ENCODE data around the gene FRMD4A. TPM values are rescaled to one million over a fixed set of nuclear protein-coding genes. Genes with fewer than 3 reads are reported as not detected.
"Not testable (repeated sequence)": the region's sequence is repeated elsewhere in the genome, so short reads cannot be mapped to it uniquely, and the experiment has no call there.

The FRMD4A gene
- total RNA-seq, 2 experiments from 2014 or later: 0.30 to 0.35 TPM

GRCh38 chr10:14093730-14094484 lies 236.8 kb downstream of the FRMD4A start:
- Mint-ChIP-seq H3K9me3 (no peaks in the 10 kb centered on the region), H3K27ac (no peak overlapping the region), H3K4me1 (no peaks in the 10 kb centered on the region), H3K36me3 (ENCODE audit: low read depth) (no peaks in the 10 kb centered on the region), H3K27me3 (no peaks in the 10 kb centered on the region), H3K4me3 (no peak overlapping the region)
- CTCF ChIA-PET: no interaction called here
- DNase-seq: no peak
- POLR2A ChIA-PET: no interaction called here

GRCh38 chr10:14092799-14093198 lies 237.9 kb downstream of the FRMD4A start:
- ChIA-PET POLR2A (no interaction called here), CTCF (interaction anchor here (0.5 kb wide), 1 partner anchor 716 kb away, joined by 3 read pairs; no protein-coding TSS in a partner anchor)
- Mint-ChIP-seq H3K9me3 (no peaks in the 10 kb centered on the region), H3K36me3 (ENCODE audit: low read depth) (no peaks in the 10 kb centered on the region), H3K27ac (no peak overlapping the region), H3K27me3 (no peaks in the 10 kb centered on the region), H3K4me1 (no peaks in the 10 kb centered on the region), H3K4me3 (no peak overlapping the region)
- DNase-seq: no peak

- ChIA-PET POLR2A (no interaction called here), CTCF (no interaction called here)
- DNase-seq: no peak
- H3K27ac Mint-ChIP-seq: no peak overlapping the region
- no peaks in the 10 kb centered on the region for H3K36me3 Mint-ChIP-seq (ENCODE audit: low read depth)
- peaks cover 2% of the 10 kb centered on the region for H3K27me3 Mint-ChIP-seq
- no peaks in the 10 kb centered on the region for H3K4me1 Mint-ChIP-seq
- H3K4me3 Mint-ChIP-seq: no peak overlapping the region
- H3K9me3 Mint-ChIP-seq: no peaks in the 10 kb centered on the region
Measured at GRCh38 chr10:14089556-14090292, 241.0 kb downstream of the FRMD4A start.

- Mint-ChIP-seq H3K27me3 (peaks cover 3% of the 10 kb centered on the region), H3K36me3 (ENCODE audit: low read depth) (no peaks in the 10 kb centered on the region), H3K4me3 (no peak overlapping the region), H3K4me1 (no peaks in the 10 kb centered on the region), H3K27ac (no peak overlapping the region), H3K9me3 (no peaks in the 10 kb centered on the region)
- no peak for DNase-seq
- ChIA-PET POLR2A (no interaction called here), CTCF (no interaction called here)
Measured at GRCh38 chr10:14087566-14087965, 243.2 kb downstream of the FRMD4A start.

- H3K4me3 Mint-ChIP-seq: no peak overlapping the region
Measured at GRCh38 chr10:14086596-14086995, 244.1 kb downstream of the FRMD4A start.

GRCh38 chr10:14084875-14085274 lies 245.8 kb downstream of the FRMD4A start:
- Mint-ChIP-seq H3K36me3 (ENCODE audit: low read depth) (no peaks in the 10 kb centered on the region), H3K4me1 (no peaks in the 10 kb centered on the region), H3K4me3 (no peak overlapping the region), H3K27me3 (peaks cover 3% of the 10 kb centered on the region), H3K9me3 (no peaks in the 10 kb centered on the region), H3K27ac (no peak overlapping the region)
- DNase-seq: no peak
- ChIA-PET CTCF (no interaction called here), POLR2A (no interaction called here)

More at GRCh38 chr10:14086596-14086995, 244.1 kb downstream of the FRMD4A start:
- CTCF ChIA-PET: no interaction called here
- Mint-ChIP-seq H3K9me3 (no peaks in the 10 kb centered on the region), H3K27me3 (peaks cover 3% of the 10 kb centered on the region), H3K27ac (no peak overlapping the region), H3K36me3 (ENCODE audit: low read depth) (no peaks in the 10 kb centered on the region), H3K4me1 (no peaks in the 10 kb centered on the region)
- POLR2A ChIA-PET: no interaction called here
- no peak for DNase-seq

GRCh38 chr10:14080795-14081194 lies 249.9 kb downstream of the FRMD4A start:
- Mint-ChIP-seq H3K27ac (no peak overlapping the region), H3K9me3 (no peaks in the 10 kb centered on the region), H3K4me3 (no peak overlapping the region), H3K36me3 (ENCODE audit: low read depth) (no peaks in the 10 kb centered on the region), H3K4me1 (no peaks in the 10 kb centered on the region), H3K27me3 (peaks cover 3% of the 10 kb centered on the region)
- DNase-seq: no peak
- CTCF ChIA-PET: no interaction called here
- POLR2A ChIA-PET: no interaction called here

- Mint-ChIP-seq H3K27ac (no peak overlapping the region), H3K27me3 (peaks cover 4% of the 10 kb centered on the region), H3K9me3 (no peaks in the 10 kb centered on the region), H3K36me3 (ENCODE audit: low read depth) (no peaks in the 10 kb centered on the region), H3K4me1 (no peaks in the 10 kb centered on the region), H3K4me3 (no peak overlapping the region)
- ChIA-PET CTCF (interaction anchor here (0.6 kb wide), 1 partner anchor 513 kb away, joined by 4 read pairs; no protein-coding TSS in a partner anchor), POLR2A (no interaction called here)
- no peak for DNase-seq
Measured at GRCh38 chr10:14077430-14077829, 253.3 kb downstream of the FRMD4A start.

GRCh38 chr10:14074062-14074884 lies 256.5 kb downstream of the FRMD4A start:
- H3K9me3 Mint-ChIP-seq: no peaks in the 10 kb centered on the region
- ChIA-PET POLR2A (no interaction called here), CTCF (no interaction called here)
- H3K27me3 Mint-ChIP-seq: peaks cover 10% of the 10 kb centered on the region
- no peak overlapping the region for H3K27ac Mint-ChIP-seq
- no peaks in the 10 kb centered on the region for H3K4me1 Mint-ChIP-seq
- no peaks in the 10 kb centered on the region for H3K36me3 Mint-ChIP-seq (ENCODE audit: low read depth)
- no peak for DNase-seq
- H3K4me3 Mint-ChIP-seq: no peak overlapping the region

- Mint-ChIP-seq H3K4me3 (no peak overlapping the region), H3K27me3 (peaks cover 10% of the 10 kb centered on the region), H3K9me3 (no peaks in the 10 kb centered on the region), H3K36me3 (ENCODE audit: low read depth) (no peaks in the 10 kb centered on the region), H3K4me1 (no peaks in the 10 kb centered on the region), H3K27ac (no peak overlapping the region)
- ChIA-PET POLR2A (no interaction called here), CTCF (no interaction called here)
- DNase-seq: no peak
Measured at GRCh38 chr10:14072541-14072940, 258.2 kb downstream of the FRMD4A start.

GRCh38 chr10:14071956-14072355 lies 258.8 kb downstream of the FRMD4A start:
- no peak overlapping the region for H3K27ac Mint-ChIP-seq
- H3K4me1 Mint-ChIP-seq: no peaks in the 10 kb centered on the region
- no peaks in the 10 kb centered on the region for H3K9me3 Mint-ChIP-seq
- peaks cover 10% of the 10 kb centered on the region for H3K27me3 Mint-ChIP-seq
- DNase-seq: no peak
- H3K36me3 Mint-ChIP-seq (ENCODE audit: low read depth): no peaks in the 10 kb centered on the region
- ChIA-PET POLR2A (no interaction called here), CTCF (no interaction called here)
- no peak overlapping the region for H3K4me3 Mint-ChIP-seq

- CTCF ChIA-PET: interaction anchor here (0.6 kb wide), 1 partner anchor 168 kb away, joined by 3 read pairs; no protein-coding TSS in a partner anchor
- no peaks in the 10 kb centered on the region for H3K36me3 Mint-ChIP-seq (ENCODE audit: low read depth)
- peaks cover 6% of the 10 kb centered on the region for H3K27me3 Mint-ChIP-seq
- H3K4me3 Mint-ChIP-seq: no peak overlapping the region
- H3K27ac Mint-ChIP-seq: no peak overlapping the region
- no peaks in the 10 kb centered on the region for H3K4me1 Mint-ChIP-seq
- no peak for DNase-seq
- POLR2A ChIA-PET: interaction anchor here (1.3 kb wide), 1 partner anchor 117 kb away, joined by 3 read pairs; no protein-coding TSS in a partner anchor
- H3K9me3 Mint-ChIP-seq: no peaks in the 10 kb centered on the region
Measured at GRCh38 chr10:14068601-14069250, 262.0 kb downstream of the FRMD4A start.

- H3K4me3 Mint-ChIP-seq; H3K9me3 Mint-ChIP-seq; H3K27ac Mint-ChIP-seq; H3K4me1 Mint-ChIP-seq; H3K36me3 Mint-ChIP-seq (ENCODE audit: low read depth); POLR2A ChIA-PET; CTCF ChIA-PET; H3K27me3 Mint-ChIP-seq; DNase-seq: not testable (repeated sequence)
Measured at GRCh38 chr10:14067638-14068037, 263.1 kb downstream of the FRMD4A start.

All from activated CD4-positive, alpha-beta memory T cell treated with anti-CD3 and anti-CD28 coated beads, Interleukin-2, amount 10 ng/mL, durations not matched to agents 7 days and 5 days (primary cell).